Chondrocyte (in vitro differentiated cells): Measurements from ENCODE around the gene EDEM2. TPM values are rescaled to one million over a fixed set of nuclear protein-coding genes. Genes with fewer than 3 reads are reported as not detected.
"Not testable (repeated sequence)": the region's sequence is repeated elsewhere in the genome, so short reads cannot be mapped to it uniquely, and the experiment has no call there.

Experiments
- DNase-seq: peaks from one replicate; pipeline ENCODE4 v3.0.0; 2021; ENCODE audit warnings: mixed read lengths, low spot score
- H3K27ac Mint-ChIP-seq: one replicate; pipeline ENCODE4 v1.8.0; 2021; ENCODE audit warnings: mild to moderate bottlenecking, moderate library complexity, mixed read lengths; ENCODE audit not compliant: unreplicated experiment
- H3K27me3 Mint-ChIP-seq: 2 replicates; pipeline ENCODE4 v1.8.0; 2021; ENCODE audit warnings: low read depth, mixed read lengths
- H3K36me3 Mint-ChIP-seq: 2 replicates; pipeline ENCODE4 v1.8.0; 2021; ENCODE audit warnings: low read depth, mixed read lengths
- H3K4me1 Mint-ChIP-seq: 2 replicates; pipeline ENCODE4 v1.8.0; 2021; ENCODE audit warnings: low read depth, mild to moderate bottlenecking, mixed read lengths
- H3K4me3 Mint-ChIP-seq: one replicate; pipeline ENCODE4 v1.8.0; 2021; ENCODE audit warnings: mild to moderate bottlenecking, moderate library complexity, mixed read lengths; ENCODE audit not compliant: unreplicated experiment
- H3K9me3 Mint-ChIP-seq: 2 replicates; pipeline ENCODE4 v1.8.0; 2021; ENCODE audit warnings: low read depth, mixed read lengths
- CTCF ChIP-seq: fragments of 200-600 bp; sonication (generic); IDR thresholded peaks from 2 replicates; pipeline ENCODE4 v1.5.0; 2021; ENCODE audit warnings: antibody characterized with exemption, mild to moderate bottlenecking, moderate library complexity
- total RNA-seq: library from RNA; stranded (reverse); gene quantifications from 3 replicates; pipeline ENCODE4 v1.2.1, GENCODE V29; 2021

EDEM2 gene
- total RNA-seq, 1 donor from 2014 or later = 25.5 TPM

- DNase-seq = no peak
- peaks cover 35% of the 10 kb centered on the region for H3K36me3 Mint-ChIP-seq
- H3K4me3 Mint-ChIP-seq = no peak overlapping the region
- peaks cover 22% of the 10 kb centered on the region for H3K4me1 Mint-ChIP-seq
- no peaks in the 10 kb centered on the region for H3K27me3 Mint-ChIP-seq
- TF ChIP-seq CTCF = no peak
- H3K27ac Mint-ChIP-seq = peak overlapping the region; percentile 45
- peaks cover 7% of the 10 kb centered on the region for H3K9me3 Mint-ChIP-seq
Measured at GRCh38 chr20:35079472-35080347, 67.4 kb downstream of the EDEM2 start.

GRCh38 chr20:35077872-35078271, 69.3 kb downstream of the EDEM2 start:
- Mint-ChIP-seq H3K4me3 (no peak overlapping the region), H3K36me3 (peaks cover 48% of the 10 kb centered on the region), H3K4me1 (peaks cover 18% of the 10 kb centered on the region), H3K27ac (no peak overlapping the region), H3K9me3 (peaks cover 17% of the 10 kb centered on the region), H3K27me3 (no peaks in the 10 kb centered on the region)
- DNase-seq = no peak
- TF ChIP-seq CTCF = no peak

GRCh38 chr20:35077341-35077740, 69.8 kb downstream of the EDEM2 start:
- Mint-ChIP-seq H3K27ac (no peak overlapping the region), H3K36me3 (peaks cover 50% of the 10 kb centered on the region), H3K4me1 (peaks cover 15% of the 10 kb centered on the region), H3K9me3 (peaks cover 22% of the 10 kb centered on the region), H3K4me3 (no peak overlapping the region), H3K27me3 (no peaks in the 10 kb centered on the region)
- no peak for TF ChIP-seq CTCF
- DNase-seq = no peak

GRCh38 chr20:35071436-35072153, 75.5 kb downstream of the EDEM2 start:
- H3K27ac Mint-ChIP-seq, H3K27me3 Mint-ChIP-seq, H3K4me3 Mint-ChIP-seq, DNase-seq: not testable (repeated sequence)
- H3K9me3 Mint-ChIP-seq = peaks cover 27% of the 10 kb centered on the region
- H3K4me1 Mint-ChIP-seq = peaks cover 29% of the 10 kb centered on the region
- peaks cover 52% of the 10 kb centered on the region for H3K36me3 Mint-ChIP-seq

GRCh38 chr20:35066194-35066593, 80.9 kb downstream of the EDEM2 start:
- H3K27ac Mint-ChIP-seq = no peak overlapping the region
- H3K9me3 Mint-ChIP-seq = peaks cover 4% of the 10 kb centered on the region
- no peak overlapping the region for H3K4me3 Mint-ChIP-seq
- H3K27me3 Mint-ChIP-seq = no peaks in the 10 kb centered on the region
- H3K36me3 Mint-ChIP-seq = peaks cover 41% of the 10 kb centered on the region
- DNase-seq = no peak
- TF ChIP-seq CTCF = no peak
- H3K4me1 Mint-ChIP-seq = peaks cover 60% of the 10 kb centered on the region

Other genes with a start within 250 kb of the EDEM2 start
- 39.5 to 57.7 TPM (median 57.3 TPM) in 3 replicates for gene GSS, start 191.5 kb downstream of the EDEM2 start, total RNA-seq
- gene MYH7B, start 191.5 kb downstream of the EDEM2 start, total RNA-seq = 0.30 to 0.64 TPM in 2 of 3 replicates, not detected in the other
- 83.4 to 118 TPM (median 112 TPM) in 3 replicates for gene TRPC4AP, start 54.5 kb downstream of the EDEM2 start, total RNA-seq
- 2.8 to 5.2 TPM (median 3.5 TPM) in 3 replicates for gene PROCR, start 24.7 kb upstream of the EDEM2 start, total RNA-seq
- gene MMP24, start 79.4 kb upstream of the EDEM2 start, total RNA-seq = 1.1 to 2.6 TPM (median 2.4 TPM) in 3 replicates
- 89.8 to 94.6 TPM (median 91.5 TPM) in 3 replicates for gene MMP24OS, start 130.8 kb upstream of the EDEM2 start, total RNA-seq
- 117 to 125 TPM (median 123 TPM) in 3 replicates for gene EIF6, start 137.4 kb upstream of the EDEM2 start, total RNA-seq
- gene FAM83C, start 145.1 kb upstream of the EDEM2 start, total RNA-seq = not detected in 3 replicates